Fibroblast of skin of back (primary cell): ENCODE data around the gene MMP3.

Source experiments
- DNase-seq: peaks from one replicate; pipeline ENCODE4 v3.0.0-alpha.2; 2013

MMP3 gene

GRCh38 chr11:102788334-102788995 is 54.9 kb downstream of the MMP3 start:
- no peak for DNase-seq
